Measurements from ENCODE around the gene GSE1.

The GSE1 gene

DNA sequence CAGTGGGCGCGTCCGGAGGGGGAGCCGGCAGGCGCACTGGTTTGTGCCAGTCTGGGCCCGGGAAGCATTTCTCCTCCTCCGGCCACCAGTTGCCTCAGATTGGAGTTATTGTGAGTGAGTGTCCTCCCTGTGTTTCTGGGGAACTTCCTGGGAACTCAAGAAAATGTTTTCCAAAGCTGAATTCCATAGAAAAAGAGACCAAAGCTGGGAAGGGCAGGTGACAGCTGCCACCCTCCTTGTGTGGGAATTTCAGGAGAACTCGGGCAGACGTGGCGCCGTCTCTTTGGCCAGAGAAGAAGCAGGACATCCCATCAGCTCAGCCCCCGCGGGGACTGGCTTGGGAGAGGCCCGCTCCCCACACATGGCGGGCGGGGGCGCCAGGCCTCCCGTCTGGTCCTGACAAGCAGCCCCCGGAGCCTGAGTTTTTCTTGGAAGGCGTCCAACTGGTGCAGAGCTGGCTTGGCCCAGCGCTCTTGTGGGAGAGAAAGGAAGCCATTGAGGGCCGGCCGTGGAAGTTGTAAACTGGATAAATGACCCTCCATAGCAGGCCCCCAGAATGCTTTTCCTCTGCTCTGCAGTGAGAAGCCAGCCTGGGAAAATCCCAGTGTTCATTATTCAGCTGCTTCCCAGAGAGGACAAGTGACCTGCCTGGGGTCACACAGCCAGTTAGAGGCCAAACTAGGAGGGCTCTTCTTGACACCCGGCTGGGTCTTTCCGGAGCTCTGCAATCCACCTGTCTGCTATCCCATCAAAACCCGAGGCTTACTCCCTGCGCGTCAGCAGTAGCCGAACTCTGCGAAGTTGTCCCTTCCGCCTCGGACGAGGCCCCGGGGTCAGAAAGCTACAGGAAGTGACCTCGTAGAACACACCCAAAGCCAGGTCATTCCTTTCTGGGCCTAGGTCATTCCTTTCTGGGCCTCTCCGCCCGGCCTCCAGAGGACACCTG is 39.2 kb upstream of the GSE1 start:
- no peak for DNase-seq (ENCODE audit: insufficient read length, low spot score)
- FAIRE-seq = no peak

DNA sequence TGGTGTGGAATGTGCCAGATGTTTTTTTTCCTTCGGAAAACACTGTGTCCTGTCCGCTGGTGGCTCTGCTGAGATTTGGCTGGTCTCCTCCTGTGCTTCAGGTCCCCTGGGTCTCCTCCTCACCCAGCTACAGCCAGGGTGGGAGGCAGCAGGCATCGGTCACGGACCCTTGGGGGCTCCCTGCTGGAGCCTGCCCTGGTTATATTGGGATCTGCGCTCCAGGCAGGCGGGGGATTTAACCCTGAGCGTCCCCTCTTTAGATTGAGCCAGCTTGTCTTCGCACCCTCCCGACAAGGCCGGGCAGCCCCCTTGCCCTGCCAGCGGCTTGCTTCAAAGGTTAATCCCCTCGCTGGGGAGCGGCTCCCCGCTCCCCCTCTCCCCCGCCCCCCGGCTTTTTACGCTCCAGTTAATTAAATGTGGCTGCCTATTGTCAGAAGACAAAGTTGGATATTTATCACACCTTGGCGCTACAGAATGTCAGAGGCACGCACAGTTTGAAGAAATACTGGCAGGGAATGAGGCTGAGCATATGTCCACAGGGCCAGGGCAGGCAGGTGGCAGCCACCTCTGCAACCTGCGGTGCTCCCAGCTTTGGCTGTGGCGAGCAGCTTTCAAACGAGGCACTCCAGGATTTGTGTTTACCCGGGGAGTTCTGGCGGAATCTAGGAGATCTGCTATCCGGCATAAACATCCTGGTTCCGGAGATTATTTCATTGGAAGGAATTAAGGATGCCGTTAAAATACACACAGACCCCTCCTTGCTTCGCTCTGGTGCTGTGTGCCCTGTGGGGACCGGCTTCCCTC is 38.2 kb upstream of the GSE1 start:
- DNase-seq (ENCODE audit: insufficient read length, low spot score) = no peak
- no peak for FAIRE-seq

DNA sequence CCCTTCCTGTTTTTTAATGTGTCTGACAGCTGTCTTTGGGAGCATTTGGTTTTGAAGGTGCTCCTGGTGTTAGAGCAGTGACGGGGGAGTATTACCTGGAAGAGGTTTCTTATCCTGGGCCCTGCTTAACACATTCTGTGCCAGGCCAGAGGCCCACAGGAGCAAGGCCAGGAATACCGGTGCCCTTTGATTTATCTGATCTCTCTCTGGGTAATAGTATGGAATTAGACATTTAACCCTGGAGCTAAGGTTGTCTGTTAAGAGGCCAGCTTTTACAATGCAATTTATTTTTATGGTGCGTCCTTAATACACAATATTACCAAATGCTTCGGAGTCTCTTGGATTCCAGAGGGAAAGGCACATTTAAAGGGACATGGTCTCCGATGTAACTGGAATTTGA is 37.2 kb upstream of the GSE1 start:
- no peak for FAIRE-seq
- DNase-seq (ENCODE audit: insufficient read length, low spot score) = no peak

- FAIRE-seq = no peak
- no peak for DNase-seq (ENCODE audit: insufficient read length, low spot score)
Measured at GRCh38 chr16:85576944-85577343, 36.2 kb upstream of the GSE1 start.

DNA sequence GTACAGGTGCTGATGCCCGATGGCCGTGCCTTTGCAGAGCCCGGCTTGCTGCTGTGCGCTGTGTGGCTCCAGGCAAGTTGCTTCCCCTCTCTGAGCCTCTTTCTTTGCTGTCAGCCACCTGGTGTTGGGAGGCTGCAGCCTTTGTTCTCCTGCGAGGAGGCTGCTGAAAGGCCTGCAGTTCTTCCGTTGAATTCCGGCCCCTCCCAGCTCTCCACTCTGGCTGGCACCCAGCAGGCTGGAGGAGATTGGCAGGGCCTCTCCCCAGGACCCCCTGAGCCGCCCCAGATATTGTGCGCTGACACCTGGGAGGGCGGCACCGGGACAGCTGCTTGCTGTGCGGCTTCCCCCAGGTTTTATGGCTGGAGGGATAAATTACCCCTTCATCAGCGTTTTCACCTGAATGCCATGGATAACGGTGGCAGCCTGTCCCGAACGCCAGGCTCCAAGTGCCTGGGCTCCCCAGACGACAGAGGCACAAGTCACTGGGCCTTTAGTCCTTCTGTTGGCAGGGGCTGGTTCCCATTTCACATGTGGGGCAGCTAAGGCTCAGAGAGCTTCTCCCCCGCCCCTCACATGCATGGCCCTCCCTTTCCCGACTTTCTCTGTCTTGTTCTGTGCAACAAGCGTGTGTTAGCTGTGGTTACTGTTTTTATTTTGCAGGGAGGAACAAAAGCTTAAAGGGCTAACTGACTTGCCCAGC is 35.1 kb upstream of the GSE1 start:
- no peak for DNase-seq (ENCODE audit: insufficient read length, low spot score)
- FAIRE-seq = no peak

DNA sequence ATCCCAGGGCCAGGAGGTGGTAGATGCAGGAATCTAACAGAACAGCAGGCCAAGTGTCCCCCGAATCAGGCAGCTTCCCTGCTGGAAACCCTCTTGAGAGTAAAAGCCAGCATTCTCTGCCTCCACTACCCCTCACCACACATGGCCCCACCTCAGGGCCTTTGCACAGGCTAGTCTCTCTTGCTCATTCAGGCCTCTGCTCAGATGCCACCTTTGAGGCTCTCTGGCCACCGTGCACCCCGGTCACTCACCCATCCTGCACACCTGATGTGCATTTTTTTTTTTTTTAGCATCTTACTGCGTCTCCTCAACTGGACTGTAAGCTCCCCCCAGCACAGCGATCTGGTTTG is 34.5 kb upstream of the GSE1 start:
- DNase-seq (ENCODE audit: insufficient read length, low spot score) (no peak), FAIRE-seq (no peak)

GRCh38 chr16:85579191-85579590 is 33.9 kb upstream of the GSE1 start:
- FAIRE-seq (no peak), DNase-seq (ENCODE audit: insufficient read length, low spot score) (no peak)

GRCh38 chr16:85579923-85580580 is 33.1 kb upstream of the GSE1 start:
- DNase-seq (ENCODE audit: insufficient read length, low spot score) (no peak), FAIRE-seq (no peak)

GRCh38 chr16:85580684-85581083 is 32.4 kb upstream of the GSE1 start:
- no peak for DNase-seq (ENCODE audit: insufficient read length, low spot score)
- no peak for FAIRE-seq

- FAIRE-seq (no peak), DNase-seq (ENCODE audit: insufficient read length, low spot score) (no peak)
Measured at GRCh38 chr16:85582229-85582991, 30.7 kb upstream of the GSE1 start.

DNA sequence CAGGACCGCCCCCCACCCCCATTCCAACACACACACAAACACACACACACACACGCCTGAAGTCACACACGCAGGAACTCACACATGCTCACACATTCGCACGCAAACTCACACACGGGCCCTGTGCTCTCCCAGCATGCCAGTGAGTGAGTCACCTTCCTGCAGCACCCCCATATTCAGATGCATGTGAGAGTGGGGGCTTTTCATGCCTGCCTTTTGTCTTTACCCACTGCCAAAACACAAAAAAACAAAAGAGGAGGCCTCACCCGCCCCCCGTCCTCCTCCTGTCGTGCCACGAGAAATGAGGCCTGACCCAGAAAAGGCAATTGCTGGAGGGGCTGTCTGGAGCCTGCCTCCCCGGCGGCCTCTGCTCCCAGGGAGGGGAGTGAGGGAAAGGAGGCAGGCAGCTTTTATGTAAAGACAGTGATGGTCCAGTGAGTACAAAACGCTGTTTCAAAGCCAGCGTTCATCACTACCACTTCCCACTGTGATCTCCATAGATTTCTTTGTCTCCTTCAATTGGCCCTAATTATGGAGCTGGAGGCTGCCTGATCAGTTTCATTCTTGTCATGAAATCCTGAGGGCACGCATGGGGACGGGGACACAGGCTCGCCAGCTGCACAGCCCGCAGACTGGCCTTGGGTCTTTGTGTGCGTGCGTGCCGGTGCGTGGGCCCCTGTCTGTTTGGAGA is 29.5 kb upstream of the GSE1 start:
- no peak for DNase-seq (ENCODE audit: insufficient read length, low spot score)
- FAIRE-seq = no peak

DNA sequence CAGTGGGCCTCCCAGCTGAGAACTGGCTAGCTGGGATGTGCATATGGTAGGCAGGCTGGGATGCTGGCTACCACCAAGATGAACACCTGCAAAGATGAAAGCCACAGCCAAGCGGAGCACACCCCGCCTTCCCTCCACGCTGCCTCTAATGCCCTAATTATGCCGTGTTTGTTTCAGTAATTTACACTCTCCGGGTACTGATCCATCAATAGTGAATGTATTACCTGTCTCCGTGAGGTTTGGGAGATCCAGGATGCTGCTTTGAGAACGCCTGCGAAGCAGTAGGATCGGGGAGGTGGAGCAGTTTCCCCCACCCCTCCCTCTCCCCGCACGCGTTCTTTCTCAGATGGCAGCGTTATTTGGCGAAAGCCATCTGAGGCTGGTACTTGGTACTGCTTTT is 28.9 kb upstream of the GSE1 start:
- FAIRE-seq = no peak

GRCh38 chr16:85584819-85585282 is 28.3 kb upstream of the GSE1 start:
- DNase-seq (ENCODE audit: insufficient read length, low spot score) (no peak), FAIRE-seq (no peak)

More for the DNA sequence above, 28.9 kb upstream of the GSE1 start:
- no peak for DNase-seq (ENCODE audit: insufficient read length, low spot score)

DNA sequence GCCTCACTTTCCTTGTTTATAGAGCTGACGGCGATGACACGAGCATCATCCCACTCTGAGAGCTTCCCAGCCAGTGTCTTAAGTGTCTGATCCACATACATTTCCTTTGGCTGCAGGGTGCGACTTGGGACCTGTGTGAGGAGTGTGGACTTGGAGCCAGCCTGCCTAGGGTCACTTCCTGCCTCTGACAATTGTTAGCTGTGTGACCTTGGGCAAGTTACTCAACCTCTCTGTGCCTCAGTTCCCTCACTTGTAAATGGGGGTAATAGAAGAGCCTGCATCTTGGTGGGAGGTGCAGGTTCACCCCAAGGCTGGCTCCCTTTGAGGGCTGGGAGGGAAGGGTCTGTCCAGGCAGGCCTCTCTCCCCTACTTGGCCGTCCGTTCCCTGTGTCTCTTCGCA is 27.4 kb upstream of the GSE1 start:
- FAIRE-seq (no peak), DNase-seq (ENCODE audit: insufficient read length, low spot score) (no peak)

- DNase-seq (ENCODE audit: insufficient read length, low spot score) (no peak), FAIRE-seq (no peak)
Measured at GRCh38 chr16:85586380-85587104, 26.6 kb upstream of the GSE1 start.

- FAIRE-seq = no peak
- DNase-seq (ENCODE audit: insufficient read length, low spot score) = no peak
Measured at GRCh38 chr16:85587762-85588556, 25.2 kb upstream of the GSE1 start.

GRCh38 chr16:85588562-85589503 is 24.3 kb upstream of the GSE1 start:
- DNase-seq (ENCODE audit: insufficient read length, low spot score) (no peak), FAIRE-seq (no peak)
